GM21717 (cell line): ENCODE results near the gene PIK3R1.

Experiments
- ATAC-seq: cut with Tn5 transposase; IDR thresholded peaks from one replicate; pipeline ENCODE4 v1.9.1; 2021; ENCODE audit warnings: mild to moderate bottlenecking, moderate library complexity; ENCODE audit not compliant: unreplicated experiment

The PIK3R1 gene

DNA sequence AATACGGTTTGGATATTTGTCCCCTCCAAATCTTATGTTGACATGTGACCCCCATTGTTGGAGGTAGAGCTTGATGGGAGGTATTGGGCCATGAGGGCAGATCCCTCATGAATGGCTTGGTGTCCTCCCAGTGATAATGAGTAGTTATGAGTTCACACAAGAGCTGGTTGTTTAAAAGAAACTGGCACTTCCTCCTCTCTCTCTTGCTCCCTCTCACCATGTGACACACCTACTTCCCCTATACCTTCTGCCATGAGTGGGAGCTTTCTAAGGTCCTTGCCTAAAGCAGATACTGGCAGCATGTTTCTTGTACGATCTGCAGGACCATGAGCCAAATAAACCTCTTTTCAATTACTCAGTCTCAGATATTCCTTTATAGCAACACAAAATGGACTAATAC, 132.0 kb downstream of the PIK3R1 start:
- no peak for ATAC-seq

DNA sequence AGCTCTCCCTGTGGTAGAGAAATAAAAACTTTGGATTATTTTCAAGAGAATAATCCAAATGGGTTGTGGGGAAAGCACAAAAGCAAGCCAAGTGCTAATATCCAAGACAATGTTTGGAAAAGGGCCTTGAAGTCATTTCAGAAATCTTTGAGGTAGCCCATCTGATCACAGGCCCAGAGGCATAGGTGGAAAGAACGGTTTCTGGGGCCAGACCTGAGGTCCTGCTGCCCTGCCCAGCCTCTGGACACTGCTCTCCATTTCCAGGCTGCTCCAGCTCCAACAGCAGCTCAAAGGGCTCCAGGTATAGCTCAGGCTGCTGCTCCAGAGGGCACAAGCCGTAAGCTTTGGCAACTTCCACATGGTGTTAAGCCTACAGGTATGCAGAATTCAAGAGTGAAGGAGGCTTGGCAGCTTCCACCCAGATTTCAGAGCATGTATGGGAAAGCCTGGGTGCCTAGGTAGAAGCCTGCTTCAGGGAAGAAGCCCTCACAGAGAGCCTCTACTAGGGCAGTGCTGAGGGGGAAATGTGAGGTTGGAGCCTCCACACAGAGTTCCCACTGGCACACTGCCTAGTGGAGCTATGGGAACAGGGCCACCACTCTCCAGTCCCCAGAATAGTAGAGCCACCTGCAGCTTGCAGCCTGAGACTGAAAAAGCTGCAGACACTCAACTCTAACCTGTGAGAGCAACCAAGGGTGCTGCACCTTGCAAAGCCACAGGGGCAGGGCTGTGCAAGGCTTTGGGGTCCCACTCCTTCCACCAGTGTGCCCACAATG, 133.1 kb downstream of the PIK3R1 start:
- ATAC-seq = no peak

DNA sequence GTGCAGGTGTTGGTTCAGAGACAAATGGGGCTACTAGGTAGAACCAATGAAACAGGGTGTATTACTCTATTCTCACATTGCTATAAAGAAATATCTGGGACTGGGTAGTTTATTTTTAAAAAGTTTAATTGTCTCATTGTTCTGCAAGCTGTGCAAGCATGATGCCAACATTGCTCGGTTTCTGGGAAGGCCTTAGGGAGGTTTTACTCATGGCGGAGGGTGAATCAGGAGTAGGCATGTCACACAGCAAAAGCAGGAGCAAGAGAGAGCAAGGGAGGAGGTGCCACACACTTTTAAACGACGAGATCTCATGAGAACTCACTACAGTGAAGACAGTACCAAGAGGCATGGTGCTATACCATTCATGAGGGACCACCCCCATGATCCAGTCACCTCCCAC, 134.6 kb downstream of the PIK3R1 start:
- no peak for ATAC-seq
